HG03064 (cell line): ENCODE results near the gene SLC44A1.

Source experiments
- ATAC-seq: cut with Tn5 transposase; IDR thresholded peaks from one replicate; pipeline ENCODE4 v1.9.1; 2021; ENCODE audit warnings: low read depth; ENCODE audit not compliant: unreplicated experiment

The SLC44A1 gene

DNA sequence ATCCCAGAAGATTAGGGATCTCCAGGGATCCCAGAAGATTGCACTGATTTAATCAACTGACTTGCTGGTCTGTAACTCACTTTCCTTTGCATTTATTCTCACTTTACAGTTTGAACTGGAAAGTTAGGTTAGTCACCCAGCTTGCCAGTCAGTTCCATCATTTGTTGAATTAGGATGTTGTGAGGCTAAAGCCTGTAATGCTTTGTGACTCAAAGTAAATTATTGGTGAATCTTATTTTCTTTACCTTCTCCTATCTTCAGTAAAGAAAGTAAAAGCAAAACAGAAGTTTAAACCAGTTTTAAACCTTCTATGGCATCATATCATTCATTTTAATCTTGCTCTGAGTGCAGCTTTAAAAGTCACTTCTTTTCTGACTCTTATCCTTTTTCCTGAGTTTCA lies 85.8 kb downstream of the SLC44A1 start:
- no peak for ATAC-seq

DNA sequence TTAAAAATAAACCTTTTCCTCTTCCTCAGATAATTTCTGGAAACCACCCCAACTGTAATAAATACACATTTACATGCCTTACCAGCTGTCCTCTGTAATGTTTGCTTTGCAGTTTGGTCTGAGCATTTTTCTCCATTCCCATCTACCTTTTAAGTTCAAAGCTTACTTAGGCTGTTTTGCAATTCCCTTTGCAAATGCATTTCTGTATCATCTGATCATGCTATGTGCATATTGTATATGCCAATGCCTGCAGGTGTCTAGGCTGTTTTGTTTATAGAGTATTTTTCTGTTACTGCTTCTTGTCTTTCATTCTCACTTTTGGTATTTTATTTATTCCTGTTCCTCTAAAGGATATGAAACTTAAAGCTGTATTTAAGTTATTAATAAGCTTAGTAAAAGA lies 86.3 kb downstream of the SLC44A1 start:
- peak; percentile 58 for ATAC-seq

DNA sequence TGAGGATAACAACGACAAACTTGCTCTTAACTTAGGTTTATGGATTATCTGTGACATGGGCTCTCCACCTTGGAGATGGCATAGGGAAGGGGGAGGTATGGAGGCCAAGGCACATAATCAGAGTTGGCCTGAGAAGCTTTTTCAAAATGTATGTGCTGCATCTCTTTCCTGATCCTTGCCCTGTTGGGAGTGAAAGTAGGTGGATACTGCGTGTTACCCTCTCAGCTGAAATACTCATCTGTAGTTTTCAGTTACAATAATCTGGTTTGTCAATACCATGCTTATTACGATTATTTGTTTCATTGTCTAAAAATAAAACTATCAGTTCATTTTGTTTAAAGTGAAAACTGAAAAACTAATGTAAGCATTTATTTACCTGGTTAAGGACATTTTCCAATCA lies 86.7 kb downstream of the SLC44A1 start:
- peak; percentile 54 for ATAC-seq

DNA sequence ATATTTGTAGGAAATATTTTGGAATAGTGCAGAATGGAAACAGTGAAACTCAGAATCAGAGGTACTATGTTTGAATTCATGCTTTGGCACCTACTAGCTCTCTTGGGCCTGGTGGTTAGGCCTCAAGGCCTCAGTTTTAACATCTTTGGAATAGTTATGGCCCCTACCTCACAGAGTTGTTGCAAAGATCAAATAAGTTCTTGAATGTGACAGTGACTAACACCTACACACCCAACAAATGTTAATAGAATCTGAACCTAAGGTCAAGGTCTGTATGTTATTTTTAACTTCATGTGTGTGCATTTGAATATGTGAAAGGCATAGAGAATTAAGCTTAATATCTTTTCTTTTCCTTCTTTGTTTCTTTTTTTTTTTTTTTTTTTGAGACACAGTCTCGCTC lies 87.3 kb downstream of the SLC44A1 start:
- no peak for ATAC-seq

DNA sequence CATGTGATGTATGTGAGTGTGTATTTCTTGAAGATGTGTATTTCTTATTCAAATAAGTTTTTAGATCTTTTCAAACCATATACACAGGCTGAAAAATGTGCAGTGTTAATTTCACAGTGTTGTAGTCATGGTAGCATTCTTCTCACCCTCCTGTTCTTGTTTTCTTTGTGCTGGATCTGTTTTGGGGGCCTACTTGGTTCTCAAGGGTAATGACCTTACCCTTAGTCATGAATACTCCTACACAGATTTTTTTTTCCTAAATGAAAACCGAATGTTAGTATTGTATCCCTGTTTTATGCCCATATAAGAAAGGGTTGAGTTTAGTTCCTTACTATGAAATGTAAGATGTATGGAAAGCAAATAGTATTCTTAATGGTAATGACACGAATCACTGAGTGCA lies 88.0 kb downstream of the SLC44A1 start:
- no peak for ATAC-seq

DNA sequence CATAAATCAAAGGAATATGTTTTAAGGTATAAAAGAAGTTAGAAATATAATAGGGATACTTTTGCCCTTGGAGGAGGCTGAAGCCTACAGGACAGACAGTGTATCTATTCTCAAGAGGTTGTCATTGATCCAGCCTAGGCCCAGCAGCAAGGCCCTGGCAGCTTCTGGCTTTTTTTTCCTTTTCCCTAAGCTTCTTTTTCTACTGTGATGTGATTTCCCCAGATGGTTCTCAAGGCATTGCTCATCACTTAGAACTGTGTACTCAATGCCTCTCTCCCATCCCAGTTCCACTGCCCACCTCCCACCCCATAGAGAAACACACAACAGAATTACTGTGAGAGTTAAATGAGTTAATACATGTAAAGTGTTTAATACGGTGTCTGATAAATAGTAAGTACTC lies 88.6 kb downstream of the SLC44A1 start:
- ATAC-seq = no peak

DNA sequence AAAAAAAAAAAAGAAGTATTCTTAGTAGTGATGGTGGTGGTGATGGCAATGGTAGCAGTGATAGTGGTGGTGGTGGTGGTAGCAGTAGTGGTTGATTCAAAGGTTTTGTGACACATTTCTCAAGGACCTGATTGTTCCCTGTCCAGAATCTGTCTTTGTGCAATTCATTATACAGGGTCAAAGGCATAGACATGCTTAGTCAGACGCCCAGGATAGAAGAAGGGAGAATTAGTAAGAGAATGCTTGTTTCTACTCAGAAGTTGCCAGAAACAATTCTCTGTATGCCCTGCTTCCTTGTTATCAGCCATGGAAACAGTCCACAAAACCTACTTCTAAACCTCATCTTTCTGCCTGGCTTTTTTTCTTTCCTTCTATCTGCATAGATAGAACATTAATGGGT lies 89.4 kb downstream of the SLC44A1 start:
- ATAC-seq = no peak

DNA sequence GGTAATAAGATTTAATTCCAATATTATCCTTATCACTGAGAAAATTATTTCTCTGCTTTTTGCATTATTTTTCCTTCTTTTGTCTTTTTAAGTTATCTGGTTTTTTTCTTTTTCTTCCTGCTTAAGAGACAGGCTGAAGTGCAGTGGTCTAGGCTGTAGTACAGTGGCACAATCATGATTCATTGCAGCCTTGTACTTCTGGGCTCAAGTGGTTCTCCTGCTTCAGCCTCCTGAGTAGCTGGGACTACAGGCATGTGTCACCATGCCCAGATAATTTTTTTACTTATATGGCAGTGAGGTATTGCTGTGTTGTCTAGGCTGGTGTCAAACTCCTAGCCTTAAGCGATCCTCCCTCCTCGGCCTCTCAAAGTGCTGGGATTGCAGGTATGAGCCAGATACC lies 93.9 kb downstream of the SLC44A1 start:
- no peak for ATAC-seq

DNA sequence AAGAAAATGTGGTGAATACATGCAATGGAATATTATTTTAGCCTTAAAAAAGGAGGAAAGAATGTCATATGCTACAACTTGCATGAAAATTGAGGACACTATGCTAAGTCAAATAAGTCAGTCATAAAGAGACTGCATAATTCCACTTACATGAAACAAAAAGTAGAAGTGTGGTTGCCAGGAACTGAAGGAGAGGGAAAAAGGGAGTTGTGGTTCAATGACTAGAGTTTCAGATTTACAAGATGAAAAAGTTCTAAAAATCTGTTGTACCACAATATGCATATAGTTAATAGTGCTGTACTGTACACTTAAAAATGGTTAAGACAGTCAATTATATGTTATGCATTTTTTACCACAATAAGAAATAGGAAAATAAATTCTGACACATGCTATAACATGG lies 95.4 kb downstream of the SLC44A1 start:
- ATAC-seq = no peak

DNA sequence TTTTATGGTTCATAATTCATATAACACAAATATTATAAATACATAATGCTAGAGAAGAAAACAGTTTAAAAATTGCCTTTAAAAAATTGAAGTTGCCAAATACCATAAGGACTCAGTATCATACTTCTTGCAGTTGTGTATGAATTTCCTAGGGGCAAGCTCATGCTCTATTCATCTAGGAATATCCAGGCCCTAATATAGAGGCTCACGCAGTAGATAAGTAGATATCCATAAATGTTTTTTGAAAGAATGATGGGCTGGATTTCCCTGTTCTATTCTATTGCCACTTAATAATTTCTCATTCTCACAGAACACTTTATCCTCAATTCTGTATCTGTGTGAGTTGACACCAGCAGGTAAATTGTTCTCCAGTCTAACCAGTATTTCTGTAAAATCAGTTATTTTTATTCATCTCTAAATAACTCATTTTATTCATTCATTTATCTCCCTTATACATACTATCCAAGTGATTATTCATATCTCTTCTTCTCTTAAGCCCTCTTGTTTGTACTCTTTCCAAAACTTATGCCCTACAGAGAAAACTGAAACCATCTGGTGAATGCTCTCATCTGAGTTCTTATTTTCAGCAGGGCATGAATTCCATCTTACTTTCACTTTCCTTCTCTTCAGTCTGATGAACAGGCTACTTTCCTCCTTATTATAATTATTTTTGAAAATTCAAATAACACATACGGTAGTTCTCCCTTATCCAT lies 97.1 kb downstream of the SLC44A1 start:
- ATAC-seq = peak; percentile 71

DNA sequence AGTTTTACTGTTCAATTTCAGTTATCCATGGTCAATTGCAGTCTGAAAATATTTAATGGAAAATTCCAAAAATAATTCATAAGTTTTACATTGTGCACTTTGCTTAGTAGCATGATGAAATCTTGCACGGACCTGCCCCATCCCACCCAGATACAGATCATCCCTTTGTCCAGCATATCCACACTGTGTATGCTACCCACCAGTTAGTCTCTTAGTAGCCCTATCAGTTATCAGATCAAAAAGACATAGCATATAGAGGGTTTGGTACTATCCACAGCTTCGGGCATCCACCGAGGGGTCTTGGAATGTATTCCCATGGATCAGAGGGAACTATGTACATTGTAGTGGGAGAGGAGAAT lies 97.7 kb downstream of the SLC44A1 start:
- ATAC-seq = no peak

DNA sequence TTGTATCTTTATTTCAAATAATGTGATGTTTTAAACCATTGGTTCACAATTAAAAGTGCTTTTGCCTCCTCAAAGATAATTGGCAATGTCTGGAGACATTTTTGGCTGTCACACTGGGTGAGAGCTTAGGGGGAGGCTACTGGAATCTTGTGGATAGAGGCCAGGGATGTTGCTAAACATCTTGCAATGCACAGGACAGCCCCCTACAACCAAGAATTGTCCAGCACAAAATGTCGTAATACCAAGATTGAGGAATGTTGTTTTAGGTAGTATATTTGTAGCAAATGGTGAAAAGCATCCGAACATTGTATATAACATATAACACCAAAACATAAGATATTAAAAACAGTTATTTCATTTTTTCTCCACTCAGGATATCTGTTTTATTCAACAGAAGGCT lies 99.8 kb downstream of the SLC44A1 start:
- ATAC-seq = no peak

DNA sequence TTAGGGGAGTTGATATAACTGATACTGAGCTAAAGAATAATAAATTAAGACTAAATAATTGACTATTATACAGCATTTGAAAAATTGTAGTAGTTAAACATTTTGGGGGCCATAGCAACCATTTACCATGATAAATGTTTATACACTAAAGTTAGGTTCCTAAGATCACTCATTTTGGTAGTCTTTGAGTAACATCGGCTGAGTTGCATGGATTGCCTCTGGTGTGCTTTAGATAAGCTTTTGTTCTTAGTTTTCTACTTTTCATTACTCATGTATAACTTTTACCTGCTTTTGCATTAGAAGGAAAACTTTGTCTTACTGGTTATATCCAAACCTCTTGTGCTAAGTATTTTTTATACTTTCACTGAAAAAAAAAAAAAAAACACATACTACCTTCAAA lies 101.2 kb downstream of the SLC44A1 start:
- ATAC-seq = no peak

DNA sequence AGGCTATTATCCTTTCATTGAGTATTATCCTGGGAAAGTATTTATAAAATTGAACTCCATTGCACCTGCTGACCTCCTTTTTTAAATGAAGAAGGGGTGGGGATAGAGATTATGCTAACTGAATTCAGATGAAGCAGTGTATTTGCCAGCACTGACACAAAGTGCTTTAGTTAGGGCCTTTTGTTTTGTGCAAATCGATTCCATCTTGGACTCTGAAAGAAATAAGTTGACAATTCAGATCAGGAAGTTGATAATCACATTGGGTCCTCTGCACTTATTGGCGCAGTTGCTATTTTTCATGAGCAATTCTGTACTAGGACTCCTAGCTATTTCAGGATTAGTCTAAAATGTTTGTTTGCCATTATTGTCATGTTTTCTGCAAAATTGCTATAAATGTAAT lies 101.8 kb downstream of the SLC44A1 start:
- no peak for ATAC-seq

DNA sequence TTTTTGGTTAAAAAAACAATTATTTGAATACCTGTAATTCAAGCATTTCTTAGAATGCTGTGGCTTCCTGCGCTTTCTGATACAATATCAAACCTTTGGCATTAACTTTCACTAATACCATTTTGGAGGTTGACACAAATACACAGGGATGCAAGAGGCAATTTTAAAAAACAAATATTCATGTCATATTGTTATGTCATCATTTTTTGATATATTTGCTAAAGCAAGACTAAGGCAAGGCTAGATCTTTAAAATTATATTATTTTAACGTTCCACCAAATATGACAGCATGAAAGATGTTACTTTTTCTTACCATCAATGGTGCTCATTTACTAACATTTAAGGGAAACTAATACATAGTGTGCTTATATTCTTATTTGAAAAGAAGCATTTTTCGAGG lies 110.0 kb downstream of the SLC44A1 start:
- ATAC-seq = no peak

DNA sequence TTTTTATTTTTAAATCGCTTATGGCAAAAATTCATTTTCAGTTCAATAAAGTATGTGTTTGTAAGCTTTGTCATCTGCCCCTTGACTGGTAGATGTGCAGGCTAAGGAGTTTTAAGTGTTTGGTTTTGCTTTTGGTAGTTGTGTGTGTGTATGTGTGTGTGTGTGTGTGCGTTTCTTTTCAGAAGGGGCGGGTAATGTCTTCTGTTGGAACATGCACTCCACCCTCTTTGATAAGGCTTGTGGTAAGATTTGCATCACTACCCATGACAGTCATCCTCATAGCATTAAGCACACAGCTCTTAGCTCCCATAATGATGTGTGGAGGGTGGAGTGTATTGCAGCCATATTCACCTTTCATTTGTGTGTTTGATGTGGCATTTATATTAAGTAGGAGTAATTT lies 111.3 kb downstream of the SLC44A1 start:
- no peak for ATAC-seq

DNA sequence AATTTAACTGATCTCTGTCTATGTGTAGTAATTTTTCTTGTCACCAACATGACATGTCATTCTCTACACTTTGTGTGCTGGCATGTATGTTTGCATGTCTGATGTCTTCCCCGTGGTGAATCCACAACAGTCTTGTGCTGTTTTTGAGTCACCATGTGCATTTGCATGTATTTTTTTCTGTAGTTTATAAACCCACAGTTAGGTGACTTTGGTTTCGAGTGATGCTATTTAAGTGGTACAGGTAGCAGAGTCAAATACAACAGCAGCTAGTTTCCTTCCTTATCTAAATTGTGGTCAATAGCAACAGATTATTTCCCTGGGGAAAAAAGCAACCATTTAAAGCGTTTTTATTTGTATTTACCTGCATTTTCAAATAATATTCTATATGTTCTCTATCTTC lies 113.5 kb downstream of the SLC44A1 start:
- peak; percentile 96 for ATAC-seq

DNA sequence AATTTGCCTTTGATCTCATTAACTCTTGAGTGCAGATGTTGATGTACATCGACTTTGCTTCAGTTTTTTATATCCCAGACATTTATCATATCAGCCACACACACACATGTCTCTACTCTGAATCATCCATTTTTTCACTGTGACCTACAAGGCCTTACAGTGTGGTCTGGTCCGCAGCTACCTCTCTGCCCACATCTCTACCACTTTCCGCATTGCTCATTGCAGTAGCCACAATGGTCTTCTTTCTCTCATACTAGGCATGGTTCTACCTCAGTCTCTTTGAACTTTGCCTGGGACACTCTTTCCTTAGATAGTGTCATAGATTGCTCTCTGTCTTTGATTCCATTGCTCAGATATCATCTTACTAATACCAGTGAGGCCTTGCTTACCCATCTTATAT lies 115.4 kb downstream of the SLC44A1 start:
- no peak for ATAC-seq

DNA sequence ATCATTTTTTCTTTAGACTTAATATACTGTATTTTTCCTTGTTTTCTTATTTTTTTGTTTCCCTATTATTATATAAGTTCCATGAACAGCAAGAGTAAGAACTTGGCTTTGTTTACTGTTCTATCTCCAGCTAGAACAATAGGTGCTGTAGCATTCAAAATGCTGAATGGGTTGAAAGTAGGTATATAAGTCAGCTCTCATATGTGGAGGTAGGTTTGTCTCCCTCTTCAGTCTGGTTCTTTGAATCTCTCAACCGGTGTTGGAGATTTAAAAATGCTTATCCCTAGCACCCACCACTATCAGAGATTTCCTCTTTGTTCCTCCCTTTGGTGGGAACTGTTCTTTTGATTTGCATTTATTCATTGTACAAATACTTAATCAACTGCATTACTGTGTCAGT lies 115.9 kb downstream of the SLC44A1 start:
- ATAC-seq = no peak

DNA sequence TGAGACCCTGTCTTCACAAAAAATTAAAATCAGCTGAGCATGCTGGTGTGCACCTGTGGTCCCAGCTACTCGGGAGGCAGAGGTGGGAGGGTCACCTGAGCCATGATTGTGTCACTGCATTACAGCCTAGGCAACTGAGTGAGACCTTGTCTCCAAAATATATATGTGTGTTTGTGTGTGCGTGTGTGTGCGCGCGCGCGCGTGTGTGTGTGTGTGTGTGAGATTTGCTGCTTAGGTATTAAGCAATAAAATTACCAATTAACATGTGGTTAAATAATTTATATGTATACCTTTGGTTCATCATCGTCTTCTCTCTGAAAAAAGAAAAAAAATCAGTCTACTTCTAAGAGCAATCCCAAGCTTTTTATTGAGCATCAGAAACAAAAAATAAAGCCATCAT lies 117.4 kb downstream of the SLC44A1 start:
- no peak for ATAC-seq

DNA sequence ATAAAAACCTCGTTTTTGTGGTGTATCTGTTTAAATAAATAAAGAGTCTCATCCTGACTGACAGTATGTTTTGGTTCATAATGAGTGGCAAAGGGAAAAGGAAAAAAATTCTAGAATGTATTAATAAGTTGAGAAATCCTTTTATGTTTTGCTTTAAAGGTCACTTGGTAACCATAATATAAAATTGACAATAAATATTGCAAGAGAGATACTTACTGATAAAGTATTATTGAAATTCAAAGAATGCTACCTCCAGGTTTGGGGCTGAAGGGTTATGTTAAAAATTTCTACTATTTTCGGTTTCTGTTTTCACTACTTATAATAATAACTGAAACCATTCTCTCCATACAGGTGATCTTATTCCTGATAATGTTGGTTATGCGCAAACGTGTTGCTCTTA lies 118.0 kb downstream of the SLC44A1 start:
- no peak for ATAC-seq

DNA sequence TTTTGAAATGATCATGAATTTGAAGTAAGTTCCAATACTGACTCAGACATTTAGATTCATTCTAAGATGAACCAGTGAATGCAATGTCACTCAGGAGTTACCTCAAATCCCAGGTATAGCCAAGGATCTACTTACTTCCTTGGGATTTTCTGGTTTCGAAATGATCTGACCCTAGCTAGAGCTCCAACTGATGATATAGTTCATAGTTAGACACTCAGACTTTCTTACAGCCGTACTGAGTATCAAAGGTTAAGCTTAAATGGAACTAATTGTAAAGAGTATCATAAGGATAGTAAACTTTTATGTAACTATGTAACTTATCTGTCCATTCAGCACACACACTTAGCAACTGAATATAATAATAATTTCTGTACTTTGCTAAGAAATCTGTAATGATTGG lies 119.4 kb downstream of the SLC44A1 start:
- ATAC-seq = no peak

DNA sequence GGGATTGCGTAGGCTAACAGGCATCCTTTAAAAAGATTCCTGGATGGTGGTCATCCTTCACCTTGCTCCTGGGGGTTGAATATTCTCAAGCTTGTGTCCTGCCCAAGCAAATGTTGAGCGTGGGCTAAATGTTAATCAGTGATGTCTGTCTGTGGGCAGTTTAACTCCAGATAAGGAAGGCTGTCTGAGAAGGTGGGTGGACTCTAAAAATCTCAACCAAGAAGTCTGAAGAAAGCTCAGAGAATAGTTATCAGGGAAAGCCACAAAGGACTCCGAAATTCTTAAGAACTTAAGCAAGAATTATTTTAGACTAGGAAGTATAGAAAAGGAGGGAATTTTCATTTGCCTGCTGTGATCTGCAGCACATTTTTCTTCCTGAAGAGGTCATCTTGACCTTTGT lies 125.5 kb downstream of the SLC44A1 start:
- ATAC-seq = no peak
